MCF 10A (cell line): ENCODE measurements around the gene CCDC191. TPM values are rescaled to one million over a fixed set of nuclear protein-coding genes. Genes with fewer than 3 reads are reported as not detected.

Source experiments
- BruUV-seq: library from RNA; stranded (reverse); fragments of 400-500 nt; replicated peaks from 2 replicates; lab custom pipeline; 2021; lab: Mats Ljungman, UMichigan
- CTCF ChIA-PET: fragments of 300-600 bp; sonication (Branson Sonifier 250); formaldehyde crosslinking; extraction: SDS; loops from one replicate; lab custom pipeline; 2021; ENCODE audit warnings: antibody characterized with exemption, inconsistent platforms; lab: Yijun Ruan, JAX
- POLR2A ChIA-PET: fragments of 300-600, 350-650 bp; sonication (Branson Sonifier 250); formaldehyde crosslinking; extraction: SDS; loops from one replicate; lab custom pipeline; 2020; ENCODE audit warnings: antibody characterized with exemption, inconsistent platforms; lab: Yijun Ruan, JAX
- DNase-seq: peaks from one replicate; pipeline ENCODE4 v3.0.0-alpha.2; 2018; ENCODE audit not compliant: unreplicated experiment
- H3K27ac Mint-ChIP-seq: one replicate; pipeline ENCODE4 v1.8.0; 2022; ENCODE audit warnings: mild to moderate bottlenecking, low read depth, mixed read lengths; ENCODE audit not compliant: unreplicated experiment
- H3K27me3 Mint-ChIP-seq: one replicate; pipeline ENCODE4 v1.8.0; 2022; ENCODE audit warnings: mixed read lengths; ENCODE audit not compliant: insufficient read depth, unreplicated experiment
- H3K36me3 Mint-ChIP-seq: one replicate; pipeline ENCODE4 v1.8.0; 2022; ENCODE audit warnings: mild to moderate bottlenecking, moderate library complexity, mixed read lengths; ENCODE audit not compliant: insufficient read depth, unreplicated experiment
- H3K4me1 Mint-ChIP-seq: one replicate; pipeline ENCODE4 v1.8.0; 2022; ENCODE audit warnings: mixed read lengths; ENCODE audit not compliant: insufficient read depth, unreplicated experiment
- H3K4me3 Mint-ChIP-seq: one replicate; pipeline ENCODE4 v1.8.0; 2022; ENCODE audit warnings: mild to moderate bottlenecking, moderate library complexity, mixed read lengths; ENCODE audit not compliant: unreplicated experiment
- H3K9me3 Mint-ChIP-seq: one replicate; pipeline ENCODE4 v1.8.0; 2022; ENCODE audit warnings: mixed read lengths; ENCODE audit not compliant: unreplicated experiment
- intact Hi-C: fragments of 100-400 bp; cut with micrococcal nuclease; formaldehyde crosslinking; loops from 2 replicates; pipeline ENCODE4 v1.14.1; 2022
- total RNA-seq: library from RNA; stranded (reverse); gene quantifications from 2 replicates; pipeline ENCODE4 v1.2.3, GENCODE V29; 2022
- TF ChIP-seq, protein P1 (sequence below): fragments of 200-600 bp; IDR thresholded peaks from one replicate; pipeline ENCODE4 v1.8.0; 2022; ENCODE audit warnings: antibody characterized with exemption, mild to moderate bottlenecking; ENCODE audit not compliant: unreplicated experiment

The CCDC191 gene
- total RNA-seq, 1 experiment from 2014 or later = 3.8 TPM

DNA sequence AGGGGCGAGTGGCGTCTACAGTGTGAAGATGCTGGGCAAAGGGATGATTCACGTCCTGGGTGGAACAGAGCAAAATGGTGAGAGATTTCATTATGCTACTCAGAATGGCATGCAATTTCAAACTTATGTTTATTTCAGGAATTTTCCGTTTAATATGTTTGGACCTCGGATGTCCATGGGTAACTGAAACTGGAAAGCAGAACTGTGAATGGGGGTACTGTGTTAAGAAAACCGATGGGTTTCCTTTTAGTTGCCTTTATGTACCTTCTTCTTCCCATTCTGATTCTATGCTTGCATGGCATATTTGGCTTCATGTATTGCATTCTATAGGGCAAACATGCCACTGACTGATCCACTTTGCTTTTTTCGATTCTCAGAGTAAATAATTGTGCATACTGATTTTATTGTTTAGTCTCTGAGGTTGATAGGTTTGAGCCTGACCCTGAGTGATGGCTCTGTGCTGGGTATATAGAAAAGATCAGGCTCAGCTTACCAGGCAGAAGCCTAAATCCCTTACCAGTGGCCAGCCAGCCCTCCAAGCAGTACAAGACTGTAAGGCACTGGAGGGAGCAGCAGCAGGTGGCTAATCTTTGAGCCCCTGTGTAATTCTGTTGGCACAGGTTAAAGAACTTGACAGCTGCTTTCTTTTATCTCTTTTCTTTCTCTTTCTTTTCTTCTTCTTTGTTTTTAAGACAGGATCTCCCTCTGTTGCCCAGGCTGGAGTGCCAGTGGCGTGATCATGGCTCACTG, 4.8 kb upstream of the CCDC191 start:
- TF ChIP-seq, protein P1, sequence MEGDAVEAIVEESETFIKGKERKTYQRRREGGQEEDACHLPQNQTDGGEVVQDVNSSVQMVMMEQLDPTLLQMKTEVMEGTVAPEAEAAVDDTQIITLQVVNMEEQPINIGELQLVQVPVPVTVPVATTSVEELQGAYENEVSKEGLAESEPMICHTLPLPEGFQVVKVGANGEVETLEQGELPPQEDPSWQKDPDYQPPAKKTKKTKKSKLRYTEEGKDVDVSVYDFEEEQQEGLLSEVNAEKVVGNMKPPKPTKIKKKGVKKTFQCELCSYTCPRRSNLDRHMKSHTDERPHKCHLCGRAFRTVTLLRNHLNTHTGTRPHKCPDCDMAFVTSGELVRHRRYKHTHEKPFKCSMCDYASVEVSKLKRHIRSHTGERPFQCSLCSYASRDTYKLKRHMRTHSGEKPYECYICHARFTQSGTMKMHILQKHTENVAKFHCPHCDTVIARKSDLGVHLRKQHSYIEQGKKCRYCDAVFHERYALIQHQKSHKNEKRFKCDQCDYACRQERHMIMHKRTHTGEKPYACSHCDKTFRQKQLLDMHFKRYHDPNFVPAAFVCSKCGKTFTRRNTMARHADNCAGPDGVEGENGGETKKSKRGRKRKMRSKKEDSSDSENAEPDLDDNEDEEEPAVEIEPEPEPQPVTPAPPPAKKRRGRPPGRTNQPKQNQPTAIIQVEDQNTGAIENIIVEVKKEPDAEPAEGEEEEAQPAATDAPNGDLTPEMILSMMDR = no peak
- BruUV-seq = no TSS peak
- Mint-ChIP-seq H3K4me1 (peaks cover 29% of the 10 kb centered on the region), H3K4me3 (no peak overlapping the region), H3K36me3 (peaks cover 19% of the 10 kb centered on the region), H3K27me3 (no peaks in the 10 kb centered on the region), H3K9me3 (no peaks in the 10 kb centered on the region), H3K27ac (no peak overlapping the region)
- CTCF ChIA-PET = interaction anchor here (0.6 kb wide), 2 partner anchors 325 to 331 kb away, joined by 3 read pairs; no protein-coding TSS in a partner anchor
- POLR2A ChIA-PET = interaction anchor here (1.5 kb wide), 1 partner anchor 13 kb away, joined by 4 read pairs; no protein-coding TSS in a partner anchor
- DNase-seq = no peak
- intact Hi-C loops = no loop called here

GRCh38 chr3:114058646-114059045, 2.3 kb upstream of the CCDC191 start:
- POLR2A ChIA-PET = interaction anchor here (0.6 to 0.9 kb wide), 2 partner anchors 290 to 312 kb away, joined by 3 to 4 read pairs; partner anchors contain the start of gene NAA50
- intact Hi-C loops = loop anchor here (5.0 kb wide), 1 partner anchor 221 kb away; the partner anchor contains the start of gene GRAMD1C
- H3K27me3 Mint-ChIP-seq = no peaks in the 10 kb centered on the region
- H3K4me1 Mint-ChIP-seq = peaks cover 34% of the 10 kb centered on the region
- BruUV-seq = no TSS peak
- H3K27ac Mint-ChIP-seq = no peak overlapping the region
- H3K9me3 Mint-ChIP-seq = no peaks in the 10 kb centered on the region
- H3K36me3 Mint-ChIP-seq = peaks cover 15% of the 10 kb centered on the region
- TF ChIP-seq, protein P1 = no peak
- DNase-seq = no peak
- CTCF ChIA-PET = interaction anchor here (0.7 kb wide), 1 partner anchor 40 kb away, joined by 3 read pairs; no protein-coding TSS in a partner anchor
- H3K4me3 Mint-ChIP-seq = peak overlapping the region; percentile 99

GRCh38 chr3:114057011-114057347, 653 bp upstream of the CCDC191 start:
- no peaks in the 10 kb centered on the region for H3K9me3 Mint-ChIP-seq
- TSS peak; percentile 66 for BruUV-seq
- H3K4me1 Mint-ChIP-seq = peaks cover 34% of the 10 kb centered on the region
- no peaks in the 10 kb centered on the region for H3K27me3 Mint-ChIP-seq
- ChIA-PET CTCF (interaction anchor here (1.0 kb wide), 1 partner anchor 10 kb away, joined by 4 read pairs; no protein-coding TSS in a partner anchor), POLR2A (interaction anchor here (0.8 kb wide), 1 partner anchor 15 kb away, joined by 3 read pairs; no protein-coding TSS in a partner anchor)
- peak overlapping the region; percentile 99 for H3K4me3 Mint-ChIP-seq
- DNase-seq = no peak
- H3K36me3 Mint-ChIP-seq = peaks cover 15% of the 10 kb centered on the region
- TF ChIP-seq, protein P1 = no peak
- H3K27ac Mint-ChIP-seq = peak overlapping the region; percentile 99
- intact Hi-C loops = loop anchor here (5.0 kb wide), 1 partner anchor 220 kb away; the partner anchor contains the start of gene GRAMD1C

DNA sequence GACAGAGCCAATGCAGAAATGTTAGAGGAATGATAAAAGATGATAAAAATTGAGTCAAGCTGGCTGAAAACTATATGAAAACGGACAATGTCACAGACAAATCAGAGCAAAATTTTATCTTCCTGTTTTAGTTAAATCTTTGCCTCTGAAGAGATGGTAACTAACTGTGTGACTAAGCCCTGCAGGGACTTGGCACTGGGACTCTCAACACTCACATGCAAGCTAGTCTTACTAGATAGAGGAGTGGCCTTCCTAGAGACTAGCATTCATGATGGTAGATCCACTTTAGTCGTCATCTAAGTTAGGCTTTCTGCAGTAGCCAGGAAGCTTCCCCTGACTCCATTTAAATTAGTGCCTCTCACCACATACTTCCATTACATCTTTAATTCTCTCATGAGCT, 4.1 kb downstream of the CCDC191 start:
- H3K27ac Mint-ChIP-seq = no peak overlapping the region
- ChIA-PET CTCF (interaction anchor here (1.0 kb wide), 1 partner anchor 25 kb away, joined by 3 read pairs; no protein-coding TSS in a partner anchor), POLR2A (no interaction called here)
- peaks cover 10% of the 10 kb centered on the region for H3K36me3 Mint-ChIP-seq
- no peaks in the 10 kb centered on the region for H3K27me3 Mint-ChIP-seq
- TF ChIP-seq, protein P1 = no peak
- H3K4me3 Mint-ChIP-seq = no peak overlapping the region
- intact Hi-C loops = no loop called here
- H3K9me3 Mint-ChIP-seq = no peaks in the 10 kb centered on the region
- peaks cover 4% of the 10 kb centered on the region for H3K4me1 Mint-ChIP-seq
- DNase-seq = no peak
- BruUV-seq = no TSS peak
